Astrocyte (in vitro differentiated cells and primary cell): Measurements from ENCODE around the gene TMEM175. TPM values are rescaled to one million over a fixed set of nuclear protein-coding genes. Genes with fewer than 3 reads are reported as not detected.
A peak's percentile ranks its signal among the peaks of the same experiment; 100 is the strongest.
"Not testable (repeated sequence)": the region's sequence is repeated elsewhere in the genome, so short reads cannot be mapped to it uniquely, and the experiment has no call there.

ENCODE experiments used
- DNase-seq: peaks from one replicate; pipeline ENCODE4 v3.0.0-alpha.2; 2010; ENCODE audit warnings: low read depth
- FAIRE-seq: peaks from 2 replicates; lab custom pipeline; 2011; peaks lifted over from hg19 to GRCh38; lab: Jason Lieb, UNC
- H2AFZ ChIP-seq: 2 replicates; pipeline ENCODE4 v1.6.0; 2012; ENCODE audit warnings: low read depth, low read length, inconsistent platforms
- H3K27ac ChIP-seq: 2 replicates; pipeline ENCODE4 v1.5.1; 2011; ENCODE audit warnings: low read depth, low read length, inconsistent platforms
- H3K27me3 ChIP-seq: 2 replicates; pipeline ENCODE4 v1.6.0; 2011; ENCODE audit warnings: low read length, inconsistent platforms; ENCODE audit not compliant: insufficient read depth
- H3K36me3 ChIP-seq: 2 replicates; pipeline ENCODE4 v1.5.1; 2011; ENCODE audit warnings: low read length, inconsistent platforms; ENCODE audit not compliant: insufficient read depth
- H3K4me1 ChIP-seq: 2 replicates; pipeline ENCODE4 v1.5.1; 2011; ENCODE audit warnings: low read length, inconsistent platforms; ENCODE audit not compliant: insufficient read depth
- H3K4me2 ChIP-seq: 2 replicates; pipeline ENCODE4 v1.6.0; 2012; ENCODE audit warnings: low read length, inconsistent platforms
- H3K4me3 ChIP-seq: 2 replicates; pipeline ENCODE4 v1.5.1; 2011; ENCODE audit warnings: low read depth, mild to moderate bottlenecking, low read length, inconsistent platforms; ENCODE audit not compliant: insufficient read depth
- H3K79me2 ChIP-seq: 2 replicates; pipeline ENCODE4 v1.6.0; 2012; ENCODE audit warnings: mild to moderate bottlenecking, low read length, inconsistent platforms; ENCODE audit not compliant: insufficient read depth
- H3K9ac ChIP-seq: 2 replicates; pipeline ENCODE4 v1.6.0; 2012; ENCODE audit warnings: mild to moderate bottlenecking, low read length, inconsistent platforms
- H3K9me3 ChIP-seq: 2 replicates; pipeline ENCODE4 v1.5.1; 2012; ENCODE audit warnings: low read depth, mild to moderate bottlenecking, low read length, inconsistent platforms; ENCODE audit not compliant: insufficient read depth
- H4K20me1 ChIP-seq: 2 replicates; pipeline ENCODE4 v1.6.0; 2012; ENCODE audit warnings: low read length, inconsistent platforms; ENCODE audit not compliant: insufficient read depth
- H3K27ac Mint-ChIP-seq: one replicate; pipeline ENCODE4 v1.8.0; 2021; ENCODE audit warnings: mild to moderate bottlenecking, mixed read lengths; ENCODE audit not compliant: unreplicated experiment
- H3K27me3 Mint-ChIP-seq: one replicate; pipeline ENCODE4 v1.8.0; 2021; ENCODE audit warnings: low read depth, mixed read lengths; ENCODE audit not compliant: unreplicated experiment
- H3K36me3 Mint-ChIP-seq: one replicate; pipeline ENCODE4 v1.8.0; 2021; ENCODE audit warnings: low read depth, mixed read lengths; ENCODE audit not compliant: unreplicated experiment
- H3K4me1 Mint-ChIP-seq: one replicate; pipeline ENCODE4 v1.8.0; 2021; ENCODE audit warnings: low read depth, mixed read lengths; ENCODE audit not compliant: unreplicated experiment
- H3K4me3 Mint-ChIP-seq: one replicate; pipeline ENCODE4 v1.8.0; 2021; ENCODE audit warnings: mild to moderate bottlenecking, moderate library complexity, mixed read lengths; ENCODE audit not compliant: unreplicated experiment
- H3K9me3 Mint-ChIP-seq: one replicate; pipeline ENCODE4 v1.8.0; 2021; ENCODE audit warnings: mild to moderate bottlenecking, mixed read lengths; ENCODE audit not compliant: unreplicated experiment
- EZH2 ChIP-seq: IDR thresholded peaks from 2 replicates; pipeline ENCODE4 v1.6.1; 2012; ENCODE audit warnings: mild to moderate bottlenecking, low read length, inconsistent platforms; ENCODE audit not compliant: insufficient read depth
- total RNA-seq: library from RNA; stranded (reverse); gene quantifications from 2 replicates; pipeline ENCODE4 v1.2.1, GENCODE V29; 2021
- TF ChIP-seq, protein P1 (sequence below): IDR thresholded peaks from 2 replicates; pipeline ENCODE4 v1.5.1; 2011; ENCODE audit warnings: low read depth, mild to moderate bottlenecking, inconsistent platforms, low read length, moderate library complexity; ENCODE audit not compliant: insufficient read depth

TMEM175 gene
- total RNA-seq, 1 donor from 2014 or later, result 22.1 TPM

DNA sequence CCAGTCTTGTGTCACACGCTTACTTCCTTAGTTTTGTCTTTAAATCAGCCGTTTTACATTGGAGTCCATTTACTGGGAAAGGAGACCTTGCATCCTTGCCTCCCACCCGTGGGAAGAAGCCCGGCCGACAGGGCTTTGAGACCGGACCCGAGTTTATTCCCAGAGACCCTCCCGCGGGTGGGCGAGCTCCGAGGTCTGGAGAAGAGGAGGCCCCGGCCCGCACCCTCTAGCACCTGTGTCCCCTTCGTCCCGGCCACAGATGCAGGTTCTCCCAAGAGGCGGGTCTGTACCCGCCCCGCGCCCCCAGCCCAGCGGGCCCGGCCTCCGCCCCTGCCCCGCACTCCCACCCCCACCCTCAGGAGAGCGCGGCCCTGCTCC, 64.7 kb downstream of the TMEM175 start:
- no peak overlapping the region for H3K4me3 Mint-ChIP-seq
- no peaks in the 10 kb centered on the region for H3K4me1 Mint-ChIP-seq
- no peak overlapping the region for H3K4me3 ChIP-seq
- no peaks in the 10 kb centered on the region for H3K9me3 ChIP-seq
- H3K9ac ChIP-seq, result no peak overlapping the region
- no peaks in the 10 kb centered on the region for H3K36me3 ChIP-seq
- H3K4me2 ChIP-seq, result no peak overlapping the region
- no peak overlapping the region for H2AFZ ChIP-seq
- DNase-seq, result no peak
- no peaks in the 10 kb centered on the region for H3K79me2 ChIP-seq
- no peak for FAIRE-seq
- H3K27ac Mint-ChIP-seq, result no peak overlapping the region
- H3K27me3 Mint-ChIP-seq, result peaks cover 19% of the 10 kb centered on the region
- H4K20me1 ChIP-seq, result peaks cover 14% of the 10 kb centered on the region
- H3K4me1 ChIP-seq, result no peaks in the 10 kb centered on the region
- no peaks in the 10 kb centered on the region for H3K9me3 Mint-ChIP-seq
- peaks cover 1% of the 10 kb centered on the region for H3K36me3 Mint-ChIP-seq
- no peak overlapping the region for H3K27ac ChIP-seq
- TF ChIP-seq, protein P1, sequence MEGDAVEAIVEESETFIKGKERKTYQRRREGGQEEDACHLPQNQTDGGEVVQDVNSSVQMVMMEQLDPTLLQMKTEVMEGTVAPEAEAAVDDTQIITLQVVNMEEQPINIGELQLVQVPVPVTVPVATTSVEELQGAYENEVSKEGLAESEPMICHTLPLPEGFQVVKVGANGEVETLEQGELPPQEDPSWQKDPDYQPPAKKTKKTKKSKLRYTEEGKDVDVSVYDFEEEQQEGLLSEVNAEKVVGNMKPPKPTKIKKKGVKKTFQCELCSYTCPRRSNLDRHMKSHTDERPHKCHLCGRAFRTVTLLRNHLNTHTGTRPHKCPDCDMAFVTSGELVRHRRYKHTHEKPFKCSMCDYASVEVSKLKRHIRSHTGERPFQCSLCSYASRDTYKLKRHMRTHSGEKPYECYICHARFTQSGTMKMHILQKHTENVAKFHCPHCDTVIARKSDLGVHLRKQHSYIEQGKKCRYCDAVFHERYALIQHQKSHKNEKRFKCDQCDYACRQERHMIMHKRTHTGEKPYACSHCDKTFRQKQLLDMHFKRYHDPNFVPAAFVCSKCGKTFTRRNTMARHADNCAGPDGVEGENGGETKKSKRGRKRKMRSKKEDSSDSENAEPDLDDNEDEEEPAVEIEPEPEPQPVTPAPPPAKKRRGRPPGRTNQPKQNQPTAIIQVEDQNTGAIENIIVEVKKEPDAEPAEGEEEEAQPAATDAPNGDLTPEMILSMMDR, result no peak
- peak; percentile 69 for TF ChIP-seq EZH2
- peaks cover 27% of the 10 kb centered on the region for H3K27me3 ChIP-seq

DNA sequence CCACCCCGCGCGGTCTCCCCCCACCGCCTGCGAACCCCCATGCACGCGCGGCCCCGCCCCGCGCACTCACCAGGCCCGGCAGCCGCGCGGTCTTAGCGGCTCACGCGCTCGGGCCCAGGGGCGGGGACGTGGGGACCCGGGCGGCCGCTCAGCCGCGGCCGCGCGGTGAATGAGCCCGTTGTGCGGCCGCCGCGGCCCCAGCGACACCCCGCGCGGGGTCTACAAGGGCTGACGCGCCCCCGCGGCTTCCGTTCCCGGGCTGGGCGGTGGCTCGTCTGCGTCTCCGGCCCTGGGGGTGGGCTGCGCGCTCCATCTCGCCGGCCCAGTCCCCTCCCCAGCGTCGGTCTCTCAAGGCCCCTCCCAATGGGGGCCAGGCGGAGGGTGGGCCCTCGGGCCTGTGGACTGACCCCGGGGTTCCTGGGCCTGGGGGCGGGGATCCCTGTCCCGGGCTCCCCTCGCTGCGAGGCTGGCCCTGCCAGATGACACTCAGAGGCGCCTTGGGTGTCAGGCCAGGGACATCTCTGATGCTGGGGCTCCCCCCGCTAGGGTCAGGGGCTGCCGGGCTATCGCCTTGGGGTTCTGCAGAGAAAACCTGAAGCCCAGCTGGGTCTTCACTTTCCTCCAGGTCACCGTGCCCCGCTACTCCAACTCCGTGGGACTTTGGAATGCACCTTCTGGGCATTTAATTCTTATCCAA, 65.3 kb downstream of the TMEM175 start:
- TF ChIP-seq, protein P1, result no peak
- TF ChIP-seq EZH2, result peak; percentile 93
- Histone ChIP-seq H3K27me3 (peaks cover 27% of the 10 kb centered on the region), H3K9me3 (no peaks in the 10 kb centered on the region), H3K4me1 (no peaks in the 10 kb centered on the region), H3K9ac (no peak overlapping the region), H3K4me3 (peak overlapping the region; percentile 17), H3K27ac (no peak overlapping the region), H3K36me3 (no peaks in the 10 kb centered on the region), H2AFZ (no peak overlapping the region), H4K20me1 (peaks cover 14% of the 10 kb centered on the region), H3K79me2 (no peaks in the 10 kb centered on the region), H3K4me2 (peak overlapping the region; percentile 54)
- DNase-seq (no peak), FAIRE-seq (no peak)
- H3K27me3 Mint-ChIP-seq, result peaks cover 20% of the 10 kb centered on the region
- no peaks in the 10 kb centered on the region for H3K9me3 Mint-ChIP-seq
- no peak overlapping the region for H3K4me3 Mint-ChIP-seq
- peaks cover 1% of the 10 kb centered on the region for H3K36me3 Mint-ChIP-seq
- no peaks in the 10 kb centered on the region for H3K4me1 Mint-ChIP-seq
- no peak overlapping the region for H3K27ac Mint-ChIP-seq

DNA sequence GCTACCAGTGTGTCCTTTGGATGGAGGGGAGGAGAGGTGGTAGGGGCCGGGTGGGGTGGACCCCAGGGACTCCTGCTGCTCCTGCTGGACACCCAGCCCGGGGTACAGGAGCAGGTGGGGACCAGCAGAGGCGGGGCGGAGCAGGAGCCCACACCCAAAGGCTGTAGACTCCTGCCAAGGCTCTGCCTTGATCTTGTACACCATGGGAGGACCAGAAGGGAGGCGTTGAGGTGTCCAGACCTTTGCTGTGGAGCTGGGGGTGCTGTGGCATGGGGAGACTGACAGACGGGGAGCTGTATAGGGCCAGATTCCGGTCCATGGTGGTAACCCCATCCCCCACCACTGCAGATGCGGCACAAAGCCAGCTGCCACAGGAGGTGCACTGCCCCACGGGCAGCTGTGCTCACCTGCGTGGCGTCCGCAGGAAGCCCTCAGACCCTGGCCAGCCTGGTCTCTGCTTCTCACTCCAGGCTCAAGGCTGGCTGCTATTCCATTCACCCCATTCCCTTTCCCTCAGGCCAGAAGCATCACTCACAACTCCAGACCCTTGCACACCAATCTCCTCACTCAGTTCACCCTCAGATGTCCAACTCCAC, 65.9 kb downstream of the TMEM175 start:
- Mint-ChIP-seq H3K27me3 (peaks cover 20% of the 10 kb centered on the region), H3K9me3 (no peaks in the 10 kb centered on the region), H3K36me3 (peaks cover 1% of the 10 kb centered on the region), H3K4me1 (no peaks in the 10 kb centered on the region), H3K4me3 (no peak overlapping the region), H3K27ac (no peak overlapping the region)
- Histone ChIP-seq H3K9me3 (no peaks in the 10 kb centered on the region), H2AFZ (no peak overlapping the region), H3K9ac (no peak overlapping the region), H3K27ac (no peak overlapping the region), H3K4me2 (no peak overlapping the region), H3K79me2 (no peaks in the 10 kb centered on the region), H4K20me1 (peaks cover 14% of the 10 kb centered on the region), H3K4me3 (no peak overlapping the region), H3K27me3 (peaks cover 27% of the 10 kb centered on the region), H3K4me1 (no peaks in the 10 kb centered on the region), H3K36me3 (no peaks in the 10 kb centered on the region)
- FAIRE-seq (no peak), DNase-seq (no peak)
- TF ChIP-seq EZH2, result no peak
- TF ChIP-seq, protein P1, result no peak

DNA sequence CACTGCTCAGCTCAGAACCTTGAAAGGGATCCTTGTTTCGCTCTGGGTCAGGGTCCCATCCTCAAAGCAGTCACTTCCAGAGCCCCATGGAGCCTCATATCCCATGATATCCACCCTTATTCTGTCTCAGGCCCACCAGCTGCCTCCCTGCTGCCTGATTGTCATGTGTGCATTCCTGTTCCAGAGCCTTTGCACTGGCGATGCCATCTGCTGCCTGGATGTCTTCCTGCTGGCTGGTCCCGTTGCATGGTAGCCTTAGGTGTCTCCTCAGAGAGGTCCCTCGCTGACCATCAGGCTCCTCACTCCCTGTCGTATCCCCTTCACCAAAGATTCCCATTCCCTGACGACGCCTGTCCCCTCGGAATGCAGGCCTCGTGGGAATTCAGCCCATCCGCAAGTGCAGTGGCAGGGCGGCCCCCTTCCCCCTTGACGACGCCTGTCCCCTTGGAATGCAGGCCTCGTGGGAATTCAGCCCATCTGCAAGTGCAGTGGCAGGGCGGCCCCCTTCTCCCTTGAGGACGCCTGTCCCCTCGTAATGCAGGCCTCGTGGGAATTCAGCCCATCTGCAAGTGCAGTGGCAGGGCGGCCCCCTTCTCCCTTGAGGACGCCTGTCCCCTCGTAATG, 67.1 kb downstream of the TMEM175 start:
- not testable (repeated sequence) for FAIRE-seq, H2AFZ ChIP-seq, H3K79me2 ChIP-seq, H3K4me3 ChIP-seq, H3K4me3 Mint-ChIP-seq, H3K4me1 ChIP-seq, H3K36me3 Mint-ChIP-seq, H3K27ac ChIP-seq, H3K4me2 ChIP-seq, DNase-seq, H3K36me3 ChIP-seq, H3K27ac Mint-ChIP-seq, H3K9ac ChIP-seq, H3K9me3 Mint-ChIP-seq, H3K9me3 ChIP-seq, H3K4me1 Mint-ChIP-seq
- peaks cover 23% of the 10 kb centered on the region for H3K27me3 Mint-ChIP-seq
- Histone ChIP-seq H3K27me3 (peaks cover 30% of the 10 kb centered on the region), H4K20me1 (peaks cover 14% of the 10 kb centered on the region)
